K562 (cell line): ENCODE data around the gene DCAF6. TPM values are rescaled to one million over a fixed set of nuclear protein-coding genes. Genes with fewer than 3 reads are reported as not detected.
A peak's percentile ranks its signal among the peaks of the same experiment; 100 is the strongest.

Experiments used
- BRCA1 ChIP-seq, 2 experiments: fragments of 450-650 bp in 1 of 2; sonication (generic) in 1 of 2; formaldehyde crosslinking in 1 of 2; IDR thresholded peaks; 2 replicates each; pipeline versions ENCODE4 v1.5.0 to v1.6.1; 2017 to 2020; ENCODE audit warnings: mild to moderate bottlenecking in 1 of 2, missing genetic modification reagents in 1 of 2
- ETV1 ChIP-seq: fragments of 450-650 bp; conservative IDR thresholded peaks from 2 replicates; pipeline ENCODE4 v1.6.1; 2016; ENCODE audit warnings: missing genetic modification characterization, control low read depth, low read depth, missing compliant biosample characterization
- NRF1 ChIP-seq, 2 experiments: fragments of 450-650 bp; IDR thresholded peaks in 1 of 2; conservative IDR thresholded peaks in 1 of 2; 2 replicates each; pipeline ENCODE4 v1.6.1; 2014; ENCODE audit warnings: mild to moderate bottlenecking in 2 of 2
- U2AF2 ChIP-seq: fragments of 200-400 bp; formaldehyde crosslinking; optimal IDR thresholded peaks from 2 replicates; pipeline ENCODE3; 2017; ENCODE audit warnings: low read depth, mild to moderate bottlenecking, low read length
- ZBTB40 ChIP-seq, 2 experiments: fragments of 450-650 bp in 1 of 2; sonication (generic) in 1 of 2; formaldehyde crosslinking in 1 of 2; IDR thresholded peaks; 2 replicates each; pipeline versions ENCODE4 v1.7.1 to v1.9.0; 2016 to 2022; ENCODE audit warnings: inconsistent platforms in 1 of 2, mild to moderate bottlenecking in 1 of 2, missing genetic modification reagents in 1 of 2
- ZNF232 ChIP-seq: sonication (generic); formaldehyde crosslinking; IDR thresholded peaks from 2 replicates; pipeline ENCODE4 v1.8.0; 2022; ENCODE audit warnings: mild to moderate bottlenecking, missing genetic modification reagents
- ZNF354B ChIP-seq: fragments of 250-450 bp; sonication (Bioruptor Pico); IDR thresholded peaks from 2 replicates; pipeline ENCODE4 v1.4.0; 2020
- polyA plus RNA-seq, 8 experiments: library from polyadenylated mRNA; depleted of rRNA in 4 of 8; stranded (reverse) in 5 of 8; unstranded in 3 of 8; fragments of >200 nt; fragmentation: Nextera tagmentation in 2 of 8; fragmentation: Illumina TruSeq in 1 of 8; extraction: Ambion mirVana in 2 of 8; extraction: Trizol in 1 of 8; gene quantifications; 2 replicates each; pipeline versions ENCODE4 v1.2.1 to v1.2.3, GENCODE V29; 2011 to 2014; ENCODE audit warnings: inconsistent platforms in 1 of 8, missing spikeins in 1 of 8
- total RNA-seq, 7 experiments: library from RNA; depleted of rRNA in 6 of 7; stranded (reverse); fragments of >200 nt in 6 of 7; fragmentation: Illumina TruSeq in 2 of 7; extraction: Trizol in 2 of 7; gene quantifications; 2 replicates each; pipeline versions ENCODE4 v1.2.1 to v1.2.3, GENCODE V29; 2011 to 2021; ENCODE audit warnings: low replicate concordance in 1 of 7

The DCAF6 gene
- total and polyA plus RNA-seq, 9 of the 15 experiments (the other 6 are each of a cell fraction or from before 2014, with no cell fraction given) = 19.1 to 102 (median 46.3) TPM

GRCh38 chr1:167984886-167985489 is 48.5 kb downstream of the DCAF6 start (continued):
- no peak; the same call in 1 of the 2 replicates for TF ChIP-seq ZBTB40 (IDR thresholded peaks at IDR 0.05)
- peak; percentile 51; the same call in 1 of the 2 replicates for TF ChIP-seq ZBTB40 (CRISPR knock-in tag; IDR thresholded peaks at IDR 0.05)
- no peak for TF ChIP-seq ZNF232
- TF ChIP-seq ETV1 (tag) = peak; percentile 50; the same call in 1 of the 2 replicates
- TF ChIP-seq ZNF354B (CRISPR knock-in tag) = no peak
- no peak for TF ChIP-seq U2AF2
- peak; percentile 83 to 87 for TF ChIP-seq NRF1 (conservative IDR thresholded peaks at IDR 0.05 in 1 of 2, IDR thresholded peaks at IDR 0.05 in 1 of 2)
- TF ChIP-seq BRCA1 (IDR thresholded peaks at IDR 0.05) = no peak
- TF ChIP-seq BRCA1 (CRISPR knock-in tag; IDR thresholded peaks at IDR 0.05) = no peak
- TF ChIP-seq, all 486 proteins: peak for 183
